Mucosa of rectum (tissue), 2 donors: ENCODE measurements around the gene CACNB2.

ENCODE experiments used
- H3K27ac ChIP-seq, 2 donors: one replicate each; pipeline ENCODE4 v1.7.0; 2013; ENCODE audit warnings: inconsistent platforms in 2 of 2, low read depth in 2 of 2, low read length in 2 of 2
- H3K27me3 ChIP-seq, 2 donors: one replicate each; pipeline ENCODE4 v1.7.0; 2013; ENCODE audit warnings: low read length in 2 of 2; ENCODE audit not compliant: control insufficient read depth in 2 of 2, insufficient read depth in 2 of 2
- H3K36me3 ChIP-seq, 2 donors: one replicate each; pipeline ENCODE4 v1.7.0; 2013; ENCODE audit warnings: low read length in 2 of 2; ENCODE audit not compliant: control insufficient read depth in 2 of 2, insufficient read depth in 2 of 2
- H3K4me1 ChIP-seq, 2 donors: one replicate each; pipeline ENCODE4 v1.7.0; 2013; ENCODE audit warnings: low read length in 2 of 2, mild to moderate bottlenecking in 1 of 2; ENCODE audit not compliant: control insufficient read depth in 2 of 2, insufficient read depth in 2 of 2
- H3K4me3 ChIP-seq, 2 donors: one replicate each; pipeline ENCODE4 v1.7.0; 2013; ENCODE audit warnings: low read length in 2 of 2
- H3K9ac ChIP-seq, 2 donors: one replicate each; pipeline ENCODE4 v1.7.0; 2013; ENCODE audit warnings: low read length in 2 of 2, low read depth in 1 of 2, mild to moderate bottlenecking in 1 of 2
- H3K9me3 ChIP-seq, 2 donors: one replicate each; pipeline ENCODE4 v1.7.0; 2013; ENCODE audit warnings: low read length in 2 of 2; ENCODE audit not compliant: control insufficient read depth in 2 of 2
- donor health status: healthy.
- donor health status: Normal muscosa, but diverticular disease.

CACNB2 gene

GRCh38 chr10:18140149-18140956 lies at the start of gene CACNB2:
TSS of gene CACNB2 (plus strand) at chr10:18140424.
- H3K4me3 ChIP-seq, result peak within 1 kb of the TSS; percentile 70 to 75
- H3K36me3 ChIP-seq, result no peaks in the 10 kb centered on the region
- peak within 1 kb of the TSS; percentile 53 to 75 for H3K9ac ChIP-seq
- H3K9me3 ChIP-seq, result no peaks in the 10 kb centered on the region
- H3K4me1 ChIP-seq, result peaks cover 0 to 8% of the 10 kb centered on the region in 2 donors
- peak within 1 kb of the TSS; percentile 36 to 64 for H3K27ac ChIP-seq
- no peaks in the 10 kb centered on the region for H3K27me3 ChIP-seq

DNA sequence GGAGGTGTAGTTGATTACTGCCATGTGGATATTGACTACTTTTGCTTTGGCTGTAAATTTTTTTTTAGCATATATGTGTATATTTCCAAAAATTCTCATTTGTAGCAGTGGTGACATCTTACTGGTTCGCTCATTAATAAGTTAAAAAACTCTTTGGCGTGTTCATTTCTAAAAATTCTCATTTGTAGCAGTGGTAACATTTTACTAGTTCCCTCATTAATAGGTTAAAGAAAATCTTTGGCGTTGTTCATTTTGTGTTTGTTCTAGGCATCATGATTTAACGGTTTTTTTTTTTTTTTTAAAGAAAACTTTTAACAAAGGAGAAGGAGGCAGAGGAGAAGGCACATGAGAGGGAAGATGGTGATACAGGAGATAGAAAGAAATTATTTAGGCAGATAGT lies 45.9 kb upstream of the CACNB2 start:
- Histone ChIP-seq H3K9me3 (no peaks in the 10 kb centered on the region), H3K27me3 (no peaks in the 10 kb centered on the region), H3K4me3 (no peak overlapping the region), H3K36me3 (no peaks in the 10 kb centered on the region), H3K9ac (no peak overlapping the region), H3K4me1 (no peaks in the 10 kb centered on the region), H3K27ac (no peak overlapping the region)

- Histone ChIP-seq H3K9me3 (no peaks in the 10 kb centered on the region), H3K36me3 (no peaks in the 10 kb centered on the region), H3K27ac (no peak overlapping the region), H3K9ac (no peak overlapping the region), H3K4me3 (no peak overlapping the region), H3K27me3 (no peaks in the 10 kb centered on the region), H3K4me1 (no peaks in the 10 kb centered on the region)
These were observed 45.4 kb upstream of the CACNB2 start for GRCh38 chr10:18094793-18095192.

DNA sequence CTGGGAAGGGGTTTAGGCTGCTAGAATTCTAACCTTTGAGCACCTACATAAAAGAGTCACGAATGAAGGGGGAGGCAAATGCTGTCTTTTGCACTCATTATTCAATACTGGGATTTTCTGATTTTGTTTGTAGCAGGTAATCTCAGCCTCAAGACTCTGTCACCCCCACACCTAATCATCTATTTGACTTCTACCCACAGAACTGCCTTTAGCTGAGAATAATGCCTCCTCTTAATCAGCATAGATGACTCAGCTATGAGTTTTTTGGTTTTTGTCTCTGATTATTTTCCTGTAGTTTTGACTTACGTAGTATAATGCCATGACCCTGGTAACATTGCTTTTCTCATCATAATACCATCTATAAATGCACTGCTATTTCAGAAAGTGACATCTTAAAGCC lies 42.7 kb upstream of the CACNB2 start:
- Histone ChIP-seq H3K27me3 (no peaks in the 10 kb centered on the region), H3K9ac (no peak overlapping the region), H3K36me3 (no peaks in the 10 kb centered on the region), H3K4me1 (no peaks in the 10 kb centered on the region), H3K9me3 (no peaks in the 10 kb centered on the region), H3K4me3 (no peak overlapping the region), H3K27ac (no peak overlapping the region)

- H3K9me3 ChIP-seq, result no peaks in the 10 kb centered on the region
- H3K27me3 ChIP-seq, result no peaks in the 10 kb centered on the region
- H3K4me3 ChIP-seq, result no peak overlapping the region
- H3K36me3 ChIP-seq, result no peaks in the 10 kb centered on the region
- H3K27ac ChIP-seq, result no peak overlapping the region
- H3K4me1 ChIP-seq, result no peaks in the 10 kb centered on the region
- H3K9ac ChIP-seq, result no peak overlapping the region
These were observed 42.0 kb upstream of the CACNB2 start for GRCh38 chr10:18098201-18098600.

DNA sequence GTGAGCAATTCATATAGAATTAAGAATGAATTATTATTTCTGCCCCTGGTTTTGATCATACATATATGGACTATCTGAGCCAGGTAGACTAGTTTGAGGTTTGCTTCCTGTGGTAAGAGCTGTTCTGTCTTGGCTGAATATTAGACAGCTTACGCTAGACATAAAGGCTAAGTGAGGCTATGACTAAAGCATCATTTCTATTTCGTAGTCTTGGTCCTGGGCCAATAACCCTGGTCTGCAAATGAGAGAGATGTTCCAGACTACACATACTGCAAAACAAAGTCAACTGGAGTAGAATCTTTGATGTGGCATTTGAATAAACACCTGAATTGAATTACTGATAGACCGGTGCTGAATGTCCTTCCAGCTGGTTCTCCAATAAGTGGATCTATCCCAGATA lies 40.8 kb upstream of the CACNB2 start:
- H3K36me3 ChIP-seq, result no peaks in the 10 kb centered on the region
- no peak overlapping the region for H3K27ac ChIP-seq
- H3K27me3 ChIP-seq, result no peaks in the 10 kb centered on the region
- no peak overlapping the region for H3K4me3 ChIP-seq
- no peaks in the 10 kb centered on the region for H3K4me1 ChIP-seq
- H3K9me3 ChIP-seq, result no peaks in the 10 kb centered on the region
- H3K9ac ChIP-seq, result no peak overlapping the region

DNA sequence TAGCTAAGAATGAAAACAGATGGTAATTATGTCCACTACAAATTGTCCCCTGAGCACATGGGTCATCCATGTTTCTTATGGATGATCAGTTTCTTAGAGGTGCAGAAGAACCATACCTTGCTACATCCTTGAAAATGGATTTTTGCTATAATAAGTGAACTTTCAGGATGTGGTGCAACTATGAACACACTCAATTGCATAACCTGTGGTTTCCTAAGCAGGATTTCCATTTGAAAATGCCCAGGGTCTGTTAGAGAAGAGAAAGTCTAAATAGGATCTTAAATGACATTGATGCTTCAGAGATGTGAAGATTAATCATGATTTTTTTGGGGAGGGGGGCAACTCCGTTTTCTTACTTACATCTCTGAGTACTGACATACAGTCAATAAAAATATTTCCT lies 39.6 kb upstream of the CACNB2 start:
- H3K27ac ChIP-seq, result no peak overlapping the region
- H3K4me3 ChIP-seq, result no peak overlapping the region
- H3K36me3 ChIP-seq, result no peaks in the 10 kb centered on the region
- H3K9ac ChIP-seq, result no peak overlapping the region
- H3K4me1 ChIP-seq, result no peaks in the 10 kb centered on the region
- no peaks in the 10 kb centered on the region for H3K27me3 ChIP-seq
- no peaks in the 10 kb centered on the region for H3K9me3 ChIP-seq

- Histone ChIP-seq H3K4me1 (no peaks in the 10 kb centered on the region), H3K9ac (no peak overlapping the region), H3K4me3 (no peak overlapping the region), H3K27ac (no peak overlapping the region), H3K9me3 (no peaks in the 10 kb centered on the region), H3K27me3 (no peaks in the 10 kb centered on the region), H3K36me3 (no peaks in the 10 kb centered on the region)
These were observed 37.8 kb upstream of the CACNB2 start for GRCh38 chr10:18102404-18102803.

DNA sequence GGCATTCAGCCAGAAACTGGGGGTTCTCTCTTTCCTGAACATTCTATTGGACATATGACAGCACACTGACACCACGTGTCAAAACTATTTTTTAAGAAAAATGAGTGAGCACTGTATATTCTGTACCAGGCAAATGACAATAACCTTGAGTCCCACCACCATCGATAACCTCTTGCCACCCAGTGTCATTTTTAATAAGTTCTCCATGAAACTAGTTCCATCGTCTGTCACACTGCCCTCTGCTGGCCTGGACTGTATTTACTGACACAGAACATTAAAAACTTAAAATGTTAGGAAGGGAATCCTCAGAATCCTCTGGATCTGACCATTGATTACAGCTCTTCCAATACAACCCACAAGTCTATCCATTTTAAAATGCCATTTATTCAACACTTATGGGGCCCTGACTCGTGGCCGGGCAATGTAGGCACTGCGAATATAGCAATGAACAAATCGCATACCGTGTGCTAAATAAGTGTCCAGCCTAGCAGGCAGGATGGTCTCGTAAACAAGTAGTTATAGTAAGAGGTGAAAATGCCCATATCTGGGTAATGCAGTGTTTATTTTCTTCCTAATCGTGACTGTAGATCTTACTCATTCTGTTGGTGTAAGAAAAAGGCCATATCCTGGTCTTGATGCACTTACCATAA lies 35.9 kb upstream of the CACNB2 start:
- Histone ChIP-seq H3K27ac (no peak overlapping the region), H3K9ac (no peak overlapping the region), H3K4me3 (no peak overlapping the region), H3K4me1 (no peaks in the 10 kb centered on the region), H3K9me3 (no peaks in the 10 kb centered on the region), H3K27me3 (no peaks in the 10 kb centered on the region), H3K36me3 (no peaks in the 10 kb centered on the region)

DNA sequence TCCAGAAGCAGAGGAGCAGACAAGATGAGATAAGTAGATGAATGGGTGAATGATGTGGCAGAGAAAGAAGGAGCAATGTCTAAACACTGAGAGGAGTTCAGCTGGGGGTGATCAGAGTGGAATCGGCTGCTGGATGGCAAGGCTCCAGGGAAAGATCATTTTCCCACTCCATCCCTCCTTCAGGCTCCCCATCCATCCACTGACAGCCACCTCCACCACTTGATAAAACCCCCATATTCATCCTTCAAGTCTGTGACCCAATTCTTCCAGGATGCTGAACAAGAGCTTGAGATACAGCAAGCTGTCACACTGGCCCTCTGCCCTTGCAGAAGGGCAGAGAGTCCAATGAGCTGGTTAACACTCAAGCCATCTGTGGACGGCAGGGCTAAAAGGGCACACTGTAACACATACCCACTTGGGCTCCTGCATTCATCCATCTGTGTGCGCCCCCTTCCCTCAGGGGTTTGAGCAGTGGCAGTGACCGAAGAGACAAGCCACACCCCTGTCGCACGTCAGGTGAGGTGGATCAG lies 30.8 kb upstream of the CACNB2 start:
- H3K36me3 ChIP-seq, result no peaks in the 10 kb centered on the region
- no peaks in the 10 kb centered on the region for H3K9me3 ChIP-seq
- no peaks in the 10 kb centered on the region for H3K27me3 ChIP-seq
- no peak overlapping the region for H3K9ac ChIP-seq
- no peak overlapping the region for H3K27ac ChIP-seq
- H3K4me3 ChIP-seq, result no peak overlapping the region
- H3K4me1 ChIP-seq, result no peaks in the 10 kb centered on the region
